Trophoblast cell (in vitro differentiated cells and primary cell): ENCODE data around the gene FBXW11.
A peak's percentile ranks its signal among the peaks of the same experiment; 100 is the strongest.

Experiments used
- DNase-seq, 2 donors: peaks; one replicate each; pipeline ENCODE4 v3.0.0-alpha.2; 2016
- H2AFZ ChIP-seq: 2 replicates; pipeline ENCODE4 v1.6.1; 2013; ENCODE audit warnings: low read length, moderate library complexity, mild to moderate bottlenecking; ENCODE audit not compliant: insufficient read depth, poor library complexity
- H2AK5ac ChIP-seq: 2 replicates; pipeline ENCODE4 v1.6.1; 2013; ENCODE audit warnings: mild to moderate bottlenecking, low read length
- H2BK120ac ChIP-seq: 2 replicates; pipeline ENCODE4 v1.6.1; 2013; ENCODE audit warnings: low read length, mild to moderate bottlenecking, moderate library complexity; ENCODE audit not compliant: insufficient read depth, poor library complexity
- H2BK12ac ChIP-seq: 2 replicates; pipeline ENCODE4 v1.6.1; 2013; ENCODE audit warnings: mild to moderate bottlenecking, low read length, moderate library complexity
- H2BK5ac ChIP-seq: 2 replicates; pipeline ENCODE4 v1.6.1; 2013; ENCODE audit warnings: low read length, low read depth, moderate library complexity, mild to moderate bottlenecking; ENCODE audit not compliant: poor library complexity
- H3K14ac ChIP-seq: 2 replicates; pipeline ENCODE4 v1.6.1; 2013; ENCODE audit warnings: mild to moderate bottlenecking, low read length
- H3K18ac ChIP-seq: 2 replicates; pipeline ENCODE4 v1.6.1; 2013; ENCODE audit warnings: mild to moderate bottlenecking, low read length
- H3K23ac ChIP-seq: 2 replicates; pipeline ENCODE4 v1.6.1; 2013; ENCODE audit warnings: low read length
- H3K27ac ChIP-seq: 2 replicates; pipeline ENCODE4 v1.5.1; 2013; ENCODE audit warnings: low read depth, mild to moderate bottlenecking, inconsistent platforms, low read length, moderate library complexity
- H3K27me3 ChIP-seq: 2 replicates; pipeline ENCODE4 v1.6.1; 2013; ENCODE audit warnings: inconsistent platforms, mild to moderate bottlenecking, low read length, moderate library complexity; ENCODE audit not compliant: insufficient read depth
- H3K36me3 ChIP-seq, 2 experiments: 1 replicate in 1 of 2; 2 replicates in 1 of 2; pipeline ENCODE4 v1.6.1; 2013; ENCODE audit warnings: low read length in 2 of 2, mild to moderate bottlenecking in 2 of 2, moderate library complexity in 1 of 2; ENCODE audit not compliant: insufficient read depth in 2 of 2, control insufficient read depth in 1 of 2
- H3K4ac ChIP-seq: 2 replicates; pipeline ENCODE4 v1.6.1; 2013; ENCODE audit warnings: low read depth, mild to moderate bottlenecking, low read length, moderate library complexity
- H3K4me1 ChIP-seq, 2 experiments: 1 replicate in 1 of 2; 2 replicates in 1 of 2; pipeline ENCODE4 v1.6.1; 2013; ENCODE audit warnings: low read length in 2 of 2, mild to moderate bottlenecking in 2 of 2, moderate library complexity in 1 of 2; ENCODE audit not compliant: insufficient read depth in 2 of 2, control insufficient read depth in 1 of 2
- H3K4me2 ChIP-seq: 2 replicates; pipeline ENCODE4 v1.6.1; 2013; ENCODE audit warnings: inconsistent platforms, mild to moderate bottlenecking, low read length, moderate library complexity
- H3K4me3 ChIP-seq: 2 replicates; pipeline ENCODE4 v1.5.1; 2013; ENCODE audit warnings: mild to moderate bottlenecking, low read depth, low read length, inconsistent platforms
- H3K79me1 ChIP-seq: one replicate; pipeline ENCODE4 v1.6.1; 2013; ENCODE audit warnings: low read length
- H3K79me2 ChIP-seq: 2 replicates; pipeline ENCODE4 v1.6.1; 2013; ENCODE audit warnings: low read length, mild to moderate bottlenecking; ENCODE audit not compliant: control insufficient read depth, insufficient read depth, poor library complexity
- H3K9ac ChIP-seq: 2 replicates; pipeline ENCODE4 v1.6.1; 2013; ENCODE audit warnings: mild to moderate bottlenecking, low read length
- H3K9me3 ChIP-seq: 2 replicates; pipeline ENCODE4 v1.6.1; 2013; ENCODE audit warnings: low read depth, mild to moderate bottlenecking, control low read depth, inconsistent platforms, low read length; ENCODE audit not compliant: insufficient read depth
- H4K12ac ChIP-seq: 2 replicates; pipeline ENCODE4 v1.6.1; 2013; ENCODE audit warnings: low read depth, mild to moderate bottlenecking, low read length, moderate library complexity
- H4K8ac ChIP-seq: 2 replicates; pipeline ENCODE4 v1.6.1; 2013; ENCODE audit warnings: low read depth, mild to moderate bottlenecking, low read length, moderate library complexity
- H4K91ac ChIP-seq: one replicate; pipeline ENCODE4 v1.6.1; 2013; ENCODE audit warnings: low read depth, mild to moderate bottlenecking, low read length, moderate library complexity
- WGBS: extraction: QIAGEN DNeasy Blood & Tissue Kit; methylation state at CpG from one replicate; pipeline ENCODE4 v1.1.7; 2013; ENCODE audit warnings: missing lambda C conversion rate; ENCODE audit not compliant: insufficient read length, insufficient coverage; ENCODE audit errors: extremely low coverage; 5-methylcytosine and 5-hydroxymethylcytosine counted together

The FBXW11 gene

DNA sequence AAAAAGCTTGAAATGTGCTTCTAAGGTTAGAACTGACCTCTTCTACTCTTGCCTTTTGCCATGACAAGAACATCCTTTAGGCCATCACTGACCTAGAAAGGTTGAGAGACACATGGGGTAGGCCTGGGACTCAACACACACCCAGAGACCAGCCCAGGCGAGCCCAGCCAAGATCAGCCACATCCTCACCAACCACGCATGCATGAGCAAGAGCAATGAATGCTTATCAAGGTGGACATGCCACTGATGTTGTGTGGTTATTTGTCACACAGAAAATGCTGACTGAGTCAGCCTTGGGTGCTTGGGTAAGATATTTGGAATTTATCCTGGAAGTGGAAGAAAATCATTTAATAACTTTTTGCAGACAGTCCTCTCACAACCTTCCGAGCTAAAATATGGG lies 181.4 kb downstream of the FBXW11 start:
- no peak overlapping the region for H2AK5ac ChIP-seq
- no peak overlapping the region for H2BK5ac ChIP-seq
- H3K14ac ChIP-seq: no peak overlapping the region
- H3K27me3 ChIP-seq: no peaks in the 10 kb centered on the region
- no peak overlapping the region for H4K91ac ChIP-seq
- no peak overlapping the region for H4K8ac ChIP-seq
- no peak overlapping the region for H3K9ac ChIP-seq
- H2BK120ac ChIP-seq: no peak overlapping the region
- H3K27ac ChIP-seq: no peak overlapping the region
- no peak overlapping the region for H3K18ac ChIP-seq
- WGBS: no CpG with 5 or more reads among the region's 3 CpGs
- no peaks in the 10 kb centered on the region for H3K79me1 ChIP-seq
- H3K4me1 ChIP-seq: no peaks in the 10 kb centered on the region
- H3K4me3 ChIP-seq: no peak overlapping the region
- H2BK12ac ChIP-seq: no peak overlapping the region
- no peak for DNase-seq
- no peak overlapping the region for H3K4me2 ChIP-seq
- no peak overlapping the region for H3K4ac ChIP-seq
- H3K9me3 ChIP-seq: peaks cover 1% of the 10 kb centered on the region
- H4K12ac ChIP-seq: no peak overlapping the region
- H3K36me3 ChIP-seq: no peaks in the 10 kb centered on the region
- no peak overlapping the region for H2AFZ ChIP-seq
- no peak overlapping the region for H3K23ac ChIP-seq
- H3K79me2 ChIP-seq: no peaks in the 10 kb centered on the region

DNA sequence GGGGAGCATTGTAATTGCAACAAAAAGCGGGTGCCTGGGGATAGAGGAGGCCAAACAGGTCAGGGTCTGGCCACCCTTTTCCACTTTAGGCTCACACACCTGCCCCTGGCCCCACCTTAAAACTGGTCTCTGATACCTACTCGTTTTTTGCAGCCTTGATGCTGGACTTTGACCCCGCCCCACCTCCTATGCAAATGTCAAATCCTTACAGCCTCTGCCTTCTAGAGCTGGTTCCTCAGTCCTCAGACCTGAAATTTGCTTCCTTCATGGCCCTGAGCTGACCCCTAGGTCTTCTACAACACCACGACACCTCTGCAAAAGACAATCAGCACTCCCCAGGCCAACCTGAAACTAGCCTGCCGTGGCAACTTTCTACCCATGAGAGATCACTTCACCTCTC lies 183.2 kb downstream of the FBXW11 start:
- H3K4me2 ChIP-seq: no peak overlapping the region
- H4K91ac ChIP-seq: no peak overlapping the region
- no peaks in the 10 kb centered on the region for H3K4me1 ChIP-seq
- no peak overlapping the region for H3K27ac ChIP-seq
- no peak overlapping the region for H3K9ac ChIP-seq
- WGBS: no CpG with 5 or more reads among the region's 5 CpGs
- no peak for DNase-seq
- H2AK5ac ChIP-seq: no peak overlapping the region
- no peak overlapping the region for H4K8ac ChIP-seq
- no peaks in the 10 kb centered on the region for H3K27me3 ChIP-seq
- no peak overlapping the region for H3K18ac ChIP-seq
- H3K4me3 ChIP-seq: no peak overlapping the region
- H2BK5ac ChIP-seq: no peak overlapping the region
- no peaks in the 10 kb centered on the region for H3K79me1 ChIP-seq
- H3K9me3 ChIP-seq: peaks cover 1% of the 10 kb centered on the region
- H3K23ac ChIP-seq: no peak overlapping the region
- no peak overlapping the region for H4K12ac ChIP-seq
- H3K4ac ChIP-seq: no peak overlapping the region
- no peak overlapping the region for H2AFZ ChIP-seq
- no peaks in the 10 kb centered on the region for H3K79me2 ChIP-seq
- H2BK12ac ChIP-seq: no peak overlapping the region
- H3K14ac ChIP-seq: no peak overlapping the region
- no peaks in the 10 kb centered on the region for H3K36me3 ChIP-seq
- H2BK120ac ChIP-seq: no peak overlapping the region

DNA sequence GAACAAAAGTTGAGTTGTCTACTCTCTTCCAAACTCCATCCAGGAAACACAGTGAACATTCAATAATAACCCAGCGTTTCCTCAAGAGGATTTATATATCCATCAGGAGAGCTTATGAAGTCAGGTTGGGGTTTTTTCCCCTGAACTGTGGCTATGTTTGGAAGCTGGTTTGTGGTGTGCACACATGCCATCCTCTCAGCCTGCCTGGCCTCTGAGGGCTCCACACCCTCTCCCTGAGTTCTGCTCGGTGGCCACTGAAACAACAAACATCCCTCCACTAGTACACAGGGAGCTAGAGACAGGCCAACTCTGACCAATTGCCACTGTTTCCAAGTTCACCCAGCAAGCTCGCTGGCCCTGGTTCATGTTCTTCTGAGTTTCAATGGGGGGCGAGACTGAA lies 185.2 kb downstream of the FBXW11 start:
- H3K4me2 ChIP-seq: no peak overlapping the region
- no peak for DNase-seq
- no peak overlapping the region for H4K8ac ChIP-seq
- H3K36me3 ChIP-seq: no peaks in the 10 kb centered on the region
- H2AFZ ChIP-seq: no peak overlapping the region
- H3K4me1 ChIP-seq: peaks cover 0 to 5% of the 10 kb centered on the region in 2 experiments
- no peak overlapping the region for H2AK5ac ChIP-seq
- H3K4ac ChIP-seq: no peak overlapping the region
- no peaks in the 10 kb centered on the region for H3K27me3 ChIP-seq
- H2BK5ac ChIP-seq: no peak overlapping the region
- H3K18ac ChIP-seq: no peak overlapping the region
- H2BK12ac ChIP-seq: no peak overlapping the region
- no peak overlapping the region for H4K91ac ChIP-seq
- no peak overlapping the region for H3K9ac ChIP-seq
- no peaks in the 10 kb centered on the region for H3K9me3 ChIP-seq
- no peak overlapping the region for H4K12ac ChIP-seq
- H3K4me3 ChIP-seq: no peak overlapping the region
- no peak overlapping the region for H3K27ac ChIP-seq
- no peak overlapping the region for H3K14ac ChIP-seq
- WGBS: no CpG with 5 or more reads among the region's 4 CpGs
- no peaks in the 10 kb centered on the region for H3K79me1 ChIP-seq
- H3K23ac ChIP-seq: peak overlapping the region; percentile 34
- no peaks in the 10 kb centered on the region for H3K79me2 ChIP-seq
- no peak overlapping the region for H2BK120ac ChIP-seq

DNA sequence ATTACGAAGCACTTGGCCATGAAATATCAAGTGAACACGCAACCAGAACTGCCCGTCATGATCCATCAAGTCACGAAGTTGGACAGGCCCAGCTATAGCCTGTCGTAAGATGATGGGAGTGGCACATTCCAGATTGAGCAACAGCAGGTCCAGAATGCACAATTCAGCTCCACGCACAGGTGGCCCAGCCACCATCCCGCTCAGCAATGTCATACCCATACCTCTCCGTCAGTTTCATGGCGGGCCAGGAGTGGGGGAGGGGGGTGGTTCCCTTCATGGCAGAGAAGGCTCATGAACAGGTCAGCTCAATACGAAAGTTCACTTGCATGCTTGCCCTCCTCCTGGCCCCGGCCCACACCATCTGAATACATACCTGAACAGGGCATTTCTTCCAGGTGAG lies 185.9 kb downstream of the FBXW11 start:
- H3K4ac ChIP-seq: no peak overlapping the region
- H4K12ac ChIP-seq: no peak overlapping the region
- no peak overlapping the region for H3K23ac ChIP-seq
- no peaks in the 10 kb centered on the region for H3K79me2 ChIP-seq
- no peak overlapping the region for H2BK12ac ChIP-seq
- H2AK5ac ChIP-seq: no peak overlapping the region
- no peak overlapping the region for H2AFZ ChIP-seq
- H2BK120ac ChIP-seq: no peak overlapping the region
- peaks cover 0 to 5% of the 10 kb centered on the region in 2 experiments for H3K4me1 ChIP-seq
- H3K9me3 ChIP-seq: no peaks in the 10 kb centered on the region
- H3K27ac ChIP-seq: no peak overlapping the region
- no peak overlapping the region for H4K8ac ChIP-seq
- no peak overlapping the region for H3K4me3 ChIP-seq
- no peaks in the 10 kb centered on the region for H3K79me1 ChIP-seq
- H3K14ac ChIP-seq: no peak overlapping the region
- no CpG with 5 or more reads among the region's 11 CpGs for WGBS
- no peaks in the 10 kb centered on the region for H3K27me3 ChIP-seq
- H3K9ac ChIP-seq: no peak overlapping the region
- no peak overlapping the region for H3K4me2 ChIP-seq
- no peak overlapping the region for H4K91ac ChIP-seq
- no peaks in the 10 kb centered on the region for H3K36me3 ChIP-seq
- no peak overlapping the region for H2BK5ac ChIP-seq
- H3K18ac ChIP-seq: no peak overlapping the region
- peak; percentile 92 to 93 for DNase-seq
